ENCODE measurements around the gene ELAVL1.

DNA sequence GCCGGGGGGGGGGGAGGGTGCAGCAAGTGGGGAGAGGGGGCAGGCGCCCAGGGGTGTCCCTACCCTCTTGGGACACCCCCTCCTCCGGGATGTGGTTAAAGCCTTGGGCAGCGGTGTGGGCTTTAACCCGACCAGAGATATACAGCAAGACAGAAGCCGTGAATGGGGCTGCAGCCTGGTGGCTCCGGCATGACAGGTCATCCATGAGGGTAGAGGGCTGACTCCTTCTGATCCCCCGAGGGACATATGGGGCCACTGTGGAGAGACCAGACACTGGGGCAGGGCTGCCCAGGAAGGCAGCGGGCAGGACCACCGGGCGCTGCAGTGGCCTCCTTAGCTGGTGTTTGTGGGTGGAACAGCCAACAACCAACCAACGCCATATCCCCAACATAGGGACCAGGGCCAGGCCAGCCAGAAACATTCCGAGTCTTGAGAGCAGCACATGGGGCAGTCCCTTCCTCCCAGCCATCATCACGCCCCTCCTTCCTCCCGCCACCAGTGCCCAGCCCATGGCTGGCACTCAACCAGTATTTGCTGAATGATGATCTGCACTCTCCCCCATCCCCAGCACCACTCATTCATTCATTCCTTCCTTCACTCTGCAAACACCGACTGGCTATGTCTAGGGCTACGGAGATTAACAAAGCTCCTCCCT lies 18.2 kb downstream of the ELAVL1 start:
- TF ChIP-seq RFX5 (IDR thresholded peaks at IDR 0.05; ENCODE audit: low read depth, low read length) (no peak), FOXJ3 (CRISPR knock-in tag; IDR thresholded peaks at IDR 0.05; ENCODE audit: borderline replicate concordance) (no peak)
- TF ChIP-seq, protein P1, sequence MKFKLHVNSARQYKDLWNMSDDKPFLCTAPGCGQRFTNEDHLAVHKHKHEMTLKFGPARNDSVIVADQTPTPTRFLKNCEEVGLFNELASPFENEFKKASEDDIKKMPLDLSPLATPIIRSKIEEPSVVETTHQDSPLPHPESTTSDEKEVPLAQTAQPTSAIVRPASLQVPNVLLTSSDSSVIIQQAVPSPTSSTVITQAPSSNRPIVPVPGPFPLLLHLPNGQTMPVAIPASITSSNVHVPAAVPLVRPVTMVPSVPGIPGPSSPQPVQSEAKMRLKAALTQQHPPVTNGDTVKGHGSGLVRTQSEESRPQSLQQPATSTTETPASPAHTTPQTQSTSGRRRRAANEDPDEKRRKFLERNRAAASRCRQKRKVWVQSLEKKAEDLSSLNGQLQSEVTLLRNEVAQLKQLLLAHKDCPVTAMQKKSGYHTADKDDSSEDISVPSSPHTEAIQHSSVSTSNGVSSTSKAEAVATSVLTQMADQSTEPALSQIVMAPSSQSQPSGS (CRISPR knock-in tag; IDR thresholded peaks at IDR 0.05): no peak
- TF ChIP-seq, protein P2, sequence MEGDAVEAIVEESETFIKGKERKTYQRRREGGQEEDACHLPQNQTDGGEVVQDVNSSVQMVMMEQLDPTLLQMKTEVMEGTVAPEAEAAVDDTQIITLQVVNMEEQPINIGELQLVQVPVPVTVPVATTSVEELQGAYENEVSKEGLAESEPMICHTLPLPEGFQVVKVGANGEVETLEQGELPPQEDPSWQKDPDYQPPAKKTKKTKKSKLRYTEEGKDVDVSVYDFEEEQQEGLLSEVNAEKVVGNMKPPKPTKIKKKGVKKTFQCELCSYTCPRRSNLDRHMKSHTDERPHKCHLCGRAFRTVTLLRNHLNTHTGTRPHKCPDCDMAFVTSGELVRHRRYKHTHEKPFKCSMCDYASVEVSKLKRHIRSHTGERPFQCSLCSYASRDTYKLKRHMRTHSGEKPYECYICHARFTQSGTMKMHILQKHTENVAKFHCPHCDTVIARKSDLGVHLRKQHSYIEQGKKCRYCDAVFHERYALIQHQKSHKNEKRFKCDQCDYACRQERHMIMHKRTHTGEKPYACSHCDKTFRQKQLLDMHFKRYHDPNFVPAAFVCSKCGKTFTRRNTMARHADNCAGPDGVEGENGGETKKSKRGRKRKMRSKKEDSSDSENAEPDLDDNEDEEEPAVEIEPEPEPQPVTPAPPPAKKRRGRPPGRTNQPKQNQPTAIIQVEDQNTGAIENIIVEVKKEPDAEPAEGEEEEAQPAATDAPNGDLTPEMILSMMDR (CRISPR knock-in tag; IDR thresholded peaks at IDR 0.05): no peak
- TF ChIP-seq, protein P3, sequence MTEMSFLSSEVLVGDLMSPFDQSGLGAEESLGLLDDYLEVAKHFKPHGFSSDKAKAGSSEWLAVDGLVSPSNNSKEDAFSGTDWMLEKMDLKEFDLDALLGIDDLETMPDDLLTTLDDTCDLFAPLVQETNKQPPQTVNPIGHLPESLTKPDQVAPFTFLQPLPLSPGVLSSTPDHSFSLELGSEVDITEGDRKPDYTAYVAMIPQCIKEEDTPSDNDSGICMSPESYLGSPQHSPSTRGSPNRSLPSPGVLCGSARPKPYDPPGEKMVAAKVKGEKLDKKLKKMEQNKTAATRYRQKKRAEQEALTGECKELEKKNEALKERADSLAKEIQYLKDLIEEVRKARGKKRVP (CRISPR knock-in tag; IDR thresholded peaks at IDR 0.05): no peak
